Lower leg skin (tissue), 4 donors: ENCODE results near the gene PPP1R7. TPM values are rescaled to one million over a fixed set of nuclear protein-coding genes. Genes with fewer than 3 reads are reported as not detected.

Experiments used
- DNase-seq, 2 donors: peaks; one replicate each; pipeline ENCODE4 v3.0.0-alpha.2; 2019; ENCODE audit warnings: low spot score in 2 of 2
- H3K4me3 ChIP-seq: fragments of 200-600 bp; sonication (generic); 2 replicates; pipeline ENCODE4 v1.5.1; 2017; ENCODE audit warnings: mild to moderate bottlenecking, low read depth; ENCODE audit not compliant: poor library complexity, severe bottlenecking
- POLR2A ChIP-seq, 2 donors: fragments of 450-650 bp; IDR thresholded peaks; one replicate each; pipeline ENCODE4 v1.6.1; 2016 to 2017; ENCODE audit warnings: antibody characterized with exemption in 2 of 2, mild to moderate bottlenecking in 1 of 2, moderate library complexity in 1 of 2
- WGBS, 2 donors: methylation state at CpG; one replicate each; pipeline ENCODE4 v1.1.5; 2018; 5-methylcytosine and 5-hydroxymethylcytosine counted together
- intact Hi-C: fragments of 100-400 bp; cut with DNase I; formaldehyde crosslinking; loops from one replicate; pipeline ENCODE4 v1.15.0; 2023; ENCODE audit warnings: low total_unique reads
- total RNA-seq, 4 donors: library from RNA; depleted of rRNA; stranded (reverse); fragments of >200 nt; gene quantifications; one replicate each; pipeline ENCODE4 v1.1.0, GENCODE V29; 2016
- TF ChIP-seq, protein P1 (sequence below), 3 donors: fragments of 450-650 bp; IDR thresholded peaks; one replicate each; pipeline ENCODE4 v1.5.1; 2016; ENCODE audit warnings: antibody characterized with exemption in 3 of 3, mild to moderate bottlenecking in 3 of 3, moderate library complexity in 2 of 3

PPP1R7 gene
- total RNA-seq, 4 donors from 2014 or later: 36.8 to 68.7 (median 56.4) TPM

DNA sequence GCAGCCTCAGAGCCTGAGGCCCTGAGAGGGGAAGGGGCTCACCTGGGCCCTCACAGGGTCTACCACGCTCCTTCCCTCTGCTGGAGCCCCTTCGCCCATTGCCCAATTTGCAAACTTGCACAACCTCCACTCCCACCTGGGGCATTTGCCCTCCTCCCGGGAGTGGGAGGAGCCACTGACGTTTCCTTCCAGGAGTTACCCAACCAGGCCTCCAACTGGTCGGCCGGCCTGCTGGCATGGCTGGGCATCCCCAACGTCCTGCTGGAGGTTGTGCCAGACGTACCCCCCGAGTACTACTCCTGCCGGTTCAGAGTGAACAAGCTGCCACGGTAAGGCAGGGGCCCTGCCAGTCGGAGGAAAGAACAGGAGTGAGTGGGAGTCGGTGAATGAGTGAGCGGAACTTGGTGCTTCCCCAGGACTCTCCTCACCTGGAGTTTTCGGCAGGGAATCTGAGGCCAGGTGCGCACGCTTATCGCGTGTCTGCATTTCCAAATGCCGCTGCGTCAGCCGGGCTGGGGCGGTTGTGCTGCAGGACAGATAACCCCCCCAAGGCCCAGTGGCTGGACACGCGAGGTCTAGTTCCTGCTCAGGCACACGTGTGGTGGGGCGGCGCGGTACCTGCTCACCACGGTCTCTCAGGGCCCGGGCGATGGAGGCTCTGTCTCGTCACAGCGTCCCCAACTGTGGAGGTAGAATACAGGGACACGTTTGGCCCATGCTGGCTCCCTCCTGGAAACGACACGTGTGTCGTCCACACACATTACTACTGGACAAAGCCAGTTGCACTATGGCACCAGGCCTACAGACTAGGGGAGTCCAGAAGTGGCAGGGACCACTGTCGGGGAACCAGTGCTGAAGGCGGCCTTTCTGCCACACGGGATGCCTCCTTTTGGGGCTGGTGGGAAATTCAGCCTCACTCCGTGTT, 49.9 kb downstream of the PPP1R7 start:
- no peak for DNase-seq
- TF ChIP-seq, protein P1, sequence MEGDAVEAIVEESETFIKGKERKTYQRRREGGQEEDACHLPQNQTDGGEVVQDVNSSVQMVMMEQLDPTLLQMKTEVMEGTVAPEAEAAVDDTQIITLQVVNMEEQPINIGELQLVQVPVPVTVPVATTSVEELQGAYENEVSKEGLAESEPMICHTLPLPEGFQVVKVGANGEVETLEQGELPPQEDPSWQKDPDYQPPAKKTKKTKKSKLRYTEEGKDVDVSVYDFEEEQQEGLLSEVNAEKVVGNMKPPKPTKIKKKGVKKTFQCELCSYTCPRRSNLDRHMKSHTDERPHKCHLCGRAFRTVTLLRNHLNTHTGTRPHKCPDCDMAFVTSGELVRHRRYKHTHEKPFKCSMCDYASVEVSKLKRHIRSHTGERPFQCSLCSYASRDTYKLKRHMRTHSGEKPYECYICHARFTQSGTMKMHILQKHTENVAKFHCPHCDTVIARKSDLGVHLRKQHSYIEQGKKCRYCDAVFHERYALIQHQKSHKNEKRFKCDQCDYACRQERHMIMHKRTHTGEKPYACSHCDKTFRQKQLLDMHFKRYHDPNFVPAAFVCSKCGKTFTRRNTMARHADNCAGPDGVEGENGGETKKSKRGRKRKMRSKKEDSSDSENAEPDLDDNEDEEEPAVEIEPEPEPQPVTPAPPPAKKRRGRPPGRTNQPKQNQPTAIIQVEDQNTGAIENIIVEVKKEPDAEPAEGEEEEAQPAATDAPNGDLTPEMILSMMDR (IDR thresholded peaks at IDR 0.05): no peak
- intact Hi-C loops: no loop called here
- WGBS, 2 donors: 83 to 84% methylated on average over 42 of the region's 42 CpGs
- H3K4me3 ChIP-seq: no peak overlapping the region

DNA sequence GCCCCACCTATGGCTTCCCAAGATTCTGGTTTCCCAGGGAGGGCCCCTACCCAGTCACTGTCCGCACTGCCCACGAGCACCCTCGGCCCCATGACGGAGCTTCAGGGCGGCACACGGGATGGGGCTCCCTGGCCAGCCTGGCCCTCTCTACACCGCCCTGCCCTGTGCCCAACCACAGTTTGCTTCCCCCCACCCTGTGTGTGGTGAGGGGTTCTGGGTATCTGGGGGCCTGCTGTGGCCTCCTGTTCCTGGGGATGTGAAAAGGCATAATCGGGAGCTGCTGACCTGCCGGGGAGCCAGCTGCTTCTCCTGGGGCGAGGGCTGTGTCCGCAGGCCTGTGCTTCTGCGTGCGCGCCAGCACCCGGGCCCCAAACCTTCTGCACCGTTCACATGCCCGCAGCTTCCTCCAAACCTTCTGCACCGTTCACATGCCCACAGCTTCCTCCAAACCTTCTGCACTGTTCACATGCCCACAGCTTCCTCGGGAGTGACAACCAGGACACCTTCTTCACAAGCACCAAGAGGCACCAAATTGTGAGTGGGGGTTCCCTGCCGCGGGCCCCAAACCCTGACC, 50.6 kb downstream of the PPP1R7 start:
- TF ChIP-seq POLR2A (IDR thresholded peaks at IDR 0.05): no peak
- TF ChIP-seq, protein P1 (IDR thresholded peaks at IDR 0.05): no peak
- WGBS, 2 donors: 78 to 83% methylated on average over 16 to 21 of the region's 21 CpGs
- no peak overlapping the region for H3K4me3 ChIP-seq
- no peak for DNase-seq
- intact Hi-C loops: no loop called here

DNA sequence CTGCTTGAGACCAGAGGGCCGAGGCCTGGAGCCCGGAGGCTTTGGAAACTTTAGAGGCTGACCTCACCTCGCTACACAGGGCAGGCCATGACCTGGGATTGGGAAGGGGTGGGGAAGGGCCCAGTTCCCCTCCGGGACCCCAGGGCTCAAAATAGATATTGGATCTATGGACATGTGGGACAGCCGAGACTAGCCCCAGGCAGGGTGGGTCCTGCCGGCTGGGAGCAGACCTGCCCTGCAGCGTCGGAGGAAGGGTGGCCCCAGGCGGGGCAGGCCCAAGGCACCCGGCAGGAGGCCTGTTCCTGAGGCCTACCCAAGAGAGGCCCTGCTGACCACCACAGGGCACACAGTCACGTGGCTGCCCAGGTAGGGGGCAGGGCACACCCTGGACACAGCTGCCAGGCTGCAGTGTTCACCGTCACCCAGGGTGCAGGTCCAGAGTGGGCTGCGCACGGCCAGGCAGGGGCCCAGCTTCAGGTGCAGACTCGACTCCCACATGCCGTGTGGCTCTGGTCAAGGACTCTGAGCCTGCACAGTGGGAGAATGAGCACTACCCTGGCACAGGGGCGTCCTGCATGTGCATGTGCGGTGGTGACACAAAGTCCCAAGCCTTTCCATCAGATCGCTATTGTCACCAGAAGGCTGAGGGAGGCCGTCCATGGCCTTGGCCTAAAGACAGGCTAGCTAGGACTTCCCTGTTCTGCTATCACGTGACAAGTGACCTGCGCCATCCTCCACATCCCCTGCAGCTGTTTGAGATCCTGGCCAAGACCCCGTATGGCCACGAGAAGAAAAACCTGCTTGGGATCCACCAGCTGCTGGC, 51.4 kb downstream of the PPP1R7 start:
- WGBS, 2 donors: 79 to 87% methylated on average over 9 to 19 of the region's 24 CpGs

DNA sequence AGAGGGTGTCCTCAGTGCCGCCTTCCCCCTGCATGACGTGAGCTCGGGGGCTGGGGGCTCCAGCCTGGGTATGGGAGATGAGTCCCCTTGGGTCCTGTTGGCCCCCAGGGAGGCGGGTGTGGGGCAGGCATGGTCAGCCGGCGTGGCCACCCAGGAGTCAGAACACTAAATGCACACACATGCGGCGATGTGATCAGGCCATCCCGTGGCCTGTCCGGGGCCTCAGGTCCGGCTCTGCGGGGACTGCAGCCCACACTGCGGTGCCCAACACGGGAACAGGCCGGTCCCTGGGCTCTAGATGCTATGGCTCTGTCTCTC, 52.0 kb downstream of the PPP1R7 start:
- TF ChIP-seq POLR2A (IDR thresholded peaks at IDR 0.05): no peak
- TF ChIP-seq, protein P1 (IDR thresholded peaks at IDR 0.05): no peak
- no peak overlapping the region for H3K4me3 ChIP-seq
- intact Hi-C loops: no loop called here
- DNase-seq: no peak
- 93% methylated on average over 11 to 14 of the region's 15 CpGs for WGBS, 2 donors

More for the DNA sequence above, 51.4 kb downstream of the PPP1R7 start:
- TF ChIP-seq POLR2A (IDR thresholded peaks at IDR 0.05): no peak
- TF ChIP-seq, protein P1 (IDR thresholded peaks at IDR 0.05): no peak
- intact Hi-C loops: no loop called here
- DNase-seq: no peak
- H3K4me3 ChIP-seq: no peak overlapping the region

DNA sequence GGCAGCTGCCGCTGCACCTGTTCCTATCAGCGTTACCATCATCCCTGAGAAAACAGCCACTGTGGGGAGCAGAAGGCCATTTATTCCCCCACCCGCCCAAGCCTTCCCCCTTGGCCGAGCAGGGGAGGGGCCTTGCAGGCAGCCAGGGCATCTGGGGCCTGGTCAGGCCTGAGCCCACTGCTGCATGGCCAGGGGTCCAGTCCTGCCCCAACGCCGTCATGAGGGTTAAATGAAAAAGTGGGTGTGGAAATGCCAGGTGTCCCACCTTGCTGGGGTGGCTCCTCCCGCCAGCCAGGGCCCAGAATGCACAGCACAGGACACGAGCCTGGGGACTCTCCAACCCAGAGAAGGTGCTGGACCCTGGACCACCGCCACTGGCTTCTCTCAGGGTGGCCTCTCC, 52.4 kb downstream of the PPP1R7 start:
- H3K4me3 ChIP-seq: no peak overlapping the region
- WGBS, 2 donors: 88 to 92% methylated on average over 9 of the region's 9 CpGs
- no peak for DNase-seq
- TF ChIP-seq, protein P1 (IDR thresholded peaks at IDR 0.05): no peak
- TF ChIP-seq POLR2A (IDR thresholded peaks at IDR 0.05): no peak
- intact Hi-C loops: no loop called here
